Activated naive CD8-positive, alpha-beta T cell treated with anti-CD3 and anti-CD28 coated beads, Interleukin-2, amount 50 U/mL, for 16 hours (primary cell): Measurements from ENCODE around the gene UVSSA.
A peak's percentile ranks its signal among the peaks of the same experiment; 100 is the strongest.
"Not testable (repeated sequence)": the region's sequence is repeated elsewhere in the genome, so short reads cannot be mapped to it uniquely, and the experiment has no call there.

Experiments used
- DNase-seq: peaks from one replicate; pipeline ENCODE4 v3.0.0-alpha.2; 2020; ENCODE audit warnings: low read depth, low spot score

UVSSA gene

GRCh38 chr4:1331591-1332353, 15.2 kb upstream of the UVSSA start:
- DNase-seq = no peak

GRCh38 chr4:1332686-1333085, 14.3 kb upstream of the UVSSA start:
- DNase-seq = no peak

- DNase-seq = no peak
Observed at GRCh38 chr4:1333256-1333655, 13.8 kb upstream of the UVSSA start.

- DNase-seq = not testable (repeated sequence)
Observed at GRCh38 chr4:1333851-1334578, 13.0 kb upstream of the UVSSA start.

- no peak for DNase-seq
Observed at GRCh38 chr4:1334579-1334895, 12.5 kb upstream of the UVSSA start.

- not testable (repeated sequence) for DNase-seq
Observed at GRCh38 chr4:1335193-1335883, 11.7 kb upstream of the UVSSA start.

GRCh38 chr4:1336088-1336491, 10.9 kb upstream of the UVSSA start:
- no peak for DNase-seq

GRCh38 chr4:1337376-1337831, 9.6 kb upstream of the UVSSA start:
- DNase-seq = peak; percentile 18

- DNase-seq = no peak
Observed at GRCh38 chr4:1337951-1338751, 8.9 kb upstream of the UVSSA start.

GRCh38 chr4:1338752-1339414, 8.1 kb upstream of the UVSSA start:
- DNase-seq = no peak

GRCh38 chr4:1339489-1339888, 7.5 kb upstream of the UVSSA start:
- no peak for DNase-seq

- no peak for DNase-seq
Observed at GRCh38 chr4:1340181-1340747, 6.7 kb upstream of the UVSSA start.

- no peak for DNase-seq
Observed at GRCh38 chr4:1340861-1341260, 6.1 kb upstream of the UVSSA start.

- no peak for DNase-seq
Observed at GRCh38 chr4:1342003-1342402, 5.0 kb upstream of the UVSSA start.

GRCh38 chr4:1344696-1345095, 2.3 kb upstream of the UVSSA start:
- no peak for DNase-seq

GRCh38 chr4:1345903-1346780, 866 bp upstream of the UVSSA start:
- no peak for DNase-seq

- DNase-seq = no peak
Observed at GRCh38 chr4:1347410-1347864, 429 bp downstream of the UVSSA start.

- no peak for DNase-seq
Observed at GRCh38 chr4:1348014-1348513, 1.1 kb downstream of the UVSSA start.

- no peak for DNase-seq
Observed at GRCh38 chr4:1348746-1349145, 1.7 kb downstream of the UVSSA start.
